Nephron (organoid): ENCODE results near the gene FTH1.

Experiments
- H3K27ac Mint-ChIP-seq, 3 experiments: 2 replicates each; pipeline ENCODE4 v1.8.0; 2020; ENCODE audit warnings: mixed read lengths in 3 of 3, mild to moderate bottlenecking in 2 of 3, moderate library complexity in 1 of 3
- H3K27me3 Mint-ChIP-seq: 2 replicates; pipeline ENCODE4 v1.8.0; 2021; ENCODE audit warnings: low read depth, mild to moderate bottlenecking, moderate library complexity, mixed read lengths
- H3K36me3 Mint-ChIP-seq: 2 replicates; pipeline ENCODE4 v1.8.0; 2020; ENCODE audit warnings: low read depth, mixed read lengths
- H3K4me1 Mint-ChIP-seq: 2 replicates; pipeline ENCODE4 v1.8.0; 2020; ENCODE audit warnings: mixed read lengths
- H3K4me3 Mint-ChIP-seq, 3 experiments: 2 replicates each; pipeline ENCODE4 v1.8.0; 2020; ENCODE audit warnings: mild to moderate bottlenecking in 3 of 3, mixed read lengths in 3 of 3, moderate library complexity in 2 of 3
- H3K9me3 Mint-ChIP-seq: 2 replicates; pipeline ENCODE4 v1.8.0; 2020; ENCODE audit warnings: mixed read lengths
- TF ChIP-seq, protein P1 (sequence below), 3 experiments: fragments of 200-600 bp; sonication (generic); IDR thresholded peaks; one replicate each; pipeline ENCODE4 v1.5.0; 2021; ENCODE audit warnings: antibody characterized with exemption in 3 of 3; ENCODE audit not compliant: unreplicated experiment in 3 of 3

FTH1 gene

DNA sequence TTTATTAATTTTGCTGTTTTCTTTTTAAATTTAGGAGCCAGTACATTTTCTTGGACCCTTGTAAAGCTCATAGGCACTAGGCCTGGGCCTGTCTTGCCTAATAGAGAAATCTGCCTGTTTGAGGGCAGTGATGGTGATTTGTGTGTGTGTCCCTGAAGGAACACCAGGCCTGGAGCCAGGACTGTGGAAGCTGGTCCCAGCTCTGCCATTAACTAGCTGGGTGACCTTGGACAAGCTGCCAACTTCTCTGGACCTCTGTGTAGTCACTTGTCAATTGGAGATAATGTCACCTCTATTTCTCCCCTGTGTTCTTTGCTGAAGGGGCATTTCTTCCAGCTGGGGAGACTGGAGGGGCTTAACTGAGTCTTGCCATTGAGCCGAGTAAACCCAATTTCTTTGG, 16.0 kb upstream of the FTH1 start:
- no peak overlapping the region for H3K27ac Mint-ChIP-seq
- TF ChIP-seq, protein P1, sequence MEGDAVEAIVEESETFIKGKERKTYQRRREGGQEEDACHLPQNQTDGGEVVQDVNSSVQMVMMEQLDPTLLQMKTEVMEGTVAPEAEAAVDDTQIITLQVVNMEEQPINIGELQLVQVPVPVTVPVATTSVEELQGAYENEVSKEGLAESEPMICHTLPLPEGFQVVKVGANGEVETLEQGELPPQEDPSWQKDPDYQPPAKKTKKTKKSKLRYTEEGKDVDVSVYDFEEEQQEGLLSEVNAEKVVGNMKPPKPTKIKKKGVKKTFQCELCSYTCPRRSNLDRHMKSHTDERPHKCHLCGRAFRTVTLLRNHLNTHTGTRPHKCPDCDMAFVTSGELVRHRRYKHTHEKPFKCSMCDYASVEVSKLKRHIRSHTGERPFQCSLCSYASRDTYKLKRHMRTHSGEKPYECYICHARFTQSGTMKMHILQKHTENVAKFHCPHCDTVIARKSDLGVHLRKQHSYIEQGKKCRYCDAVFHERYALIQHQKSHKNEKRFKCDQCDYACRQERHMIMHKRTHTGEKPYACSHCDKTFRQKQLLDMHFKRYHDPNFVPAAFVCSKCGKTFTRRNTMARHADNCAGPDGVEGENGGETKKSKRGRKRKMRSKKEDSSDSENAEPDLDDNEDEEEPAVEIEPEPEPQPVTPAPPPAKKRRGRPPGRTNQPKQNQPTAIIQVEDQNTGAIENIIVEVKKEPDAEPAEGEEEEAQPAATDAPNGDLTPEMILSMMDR (IDR thresholded peaks at IDR 0.05; ENCODE audit: unreplicated experiment in 3 of 3), result no peak
- peaks cover 15% of the 10 kb centered on the region for H3K4me1 Mint-ChIP-seq
- H3K4me3 Mint-ChIP-seq, result no peak overlapping the region
- H3K27me3 Mint-ChIP-seq, result peaks cover 9% of the 10 kb centered on the region
- H3K36me3 Mint-ChIP-seq, result peaks cover 12% of the 10 kb centered on the region
- H3K9me3 Mint-ChIP-seq, result peaks cover 22% of the 10 kb centered on the region

DNA sequence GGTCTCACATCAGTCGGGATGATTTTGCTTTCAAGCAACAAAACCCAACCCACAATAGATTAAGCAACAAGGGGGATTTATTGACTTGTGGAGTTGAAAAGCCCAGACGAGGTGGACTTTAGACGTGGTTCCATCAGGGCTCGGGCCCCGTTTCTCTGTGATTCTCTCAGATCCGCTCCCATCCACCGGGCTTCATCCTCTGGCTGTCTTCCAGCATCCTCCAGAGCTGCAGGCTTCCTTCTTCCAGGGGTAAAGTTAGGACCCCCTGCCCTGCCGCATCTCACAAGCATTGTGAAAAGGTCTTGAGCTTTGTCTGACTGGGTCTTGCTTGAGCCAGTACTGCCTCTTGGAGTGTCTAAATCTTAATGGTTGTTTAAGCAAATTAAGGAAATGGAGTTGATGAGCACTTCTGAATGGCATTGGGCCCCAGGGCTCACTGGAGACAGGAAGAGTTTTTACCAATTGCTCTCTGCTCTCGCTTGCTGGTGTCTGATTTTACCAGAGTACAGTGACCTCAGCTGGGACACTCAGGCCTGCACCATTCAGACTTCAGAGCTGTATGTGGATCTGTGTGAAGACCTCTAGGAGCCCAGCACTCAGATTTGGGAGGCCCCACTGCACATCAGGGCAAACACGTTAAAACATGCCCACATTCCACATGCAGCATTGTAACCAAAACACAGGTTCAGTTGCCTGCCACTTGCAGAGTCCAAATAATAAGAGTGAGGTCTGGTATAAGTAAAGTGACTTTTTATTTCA, 13.5 kb upstream of the FTH1 start:
- H3K27me3 Mint-ChIP-seq, result peaks cover 9% of the 10 kb centered on the region
- H3K9me3 Mint-ChIP-seq, result peaks cover 4% of the 10 kb centered on the region
- H3K36me3 Mint-ChIP-seq, result peaks cover under 1% of the 10 kb centered on the region
- no peak overlapping the region for H3K4me3 Mint-ChIP-seq
- peaks cover 31% of the 10 kb centered on the region for H3K4me1 Mint-ChIP-seq
- H3K27ac Mint-ChIP-seq, result peak overlapping the region in 2 of 3 experiments; percentile 45 to 64
- TF ChIP-seq, protein P1 (IDR thresholded peaks at IDR 0.05; ENCODE audit: unreplicated experiment in 3 of 3), result no peak

DNA sequence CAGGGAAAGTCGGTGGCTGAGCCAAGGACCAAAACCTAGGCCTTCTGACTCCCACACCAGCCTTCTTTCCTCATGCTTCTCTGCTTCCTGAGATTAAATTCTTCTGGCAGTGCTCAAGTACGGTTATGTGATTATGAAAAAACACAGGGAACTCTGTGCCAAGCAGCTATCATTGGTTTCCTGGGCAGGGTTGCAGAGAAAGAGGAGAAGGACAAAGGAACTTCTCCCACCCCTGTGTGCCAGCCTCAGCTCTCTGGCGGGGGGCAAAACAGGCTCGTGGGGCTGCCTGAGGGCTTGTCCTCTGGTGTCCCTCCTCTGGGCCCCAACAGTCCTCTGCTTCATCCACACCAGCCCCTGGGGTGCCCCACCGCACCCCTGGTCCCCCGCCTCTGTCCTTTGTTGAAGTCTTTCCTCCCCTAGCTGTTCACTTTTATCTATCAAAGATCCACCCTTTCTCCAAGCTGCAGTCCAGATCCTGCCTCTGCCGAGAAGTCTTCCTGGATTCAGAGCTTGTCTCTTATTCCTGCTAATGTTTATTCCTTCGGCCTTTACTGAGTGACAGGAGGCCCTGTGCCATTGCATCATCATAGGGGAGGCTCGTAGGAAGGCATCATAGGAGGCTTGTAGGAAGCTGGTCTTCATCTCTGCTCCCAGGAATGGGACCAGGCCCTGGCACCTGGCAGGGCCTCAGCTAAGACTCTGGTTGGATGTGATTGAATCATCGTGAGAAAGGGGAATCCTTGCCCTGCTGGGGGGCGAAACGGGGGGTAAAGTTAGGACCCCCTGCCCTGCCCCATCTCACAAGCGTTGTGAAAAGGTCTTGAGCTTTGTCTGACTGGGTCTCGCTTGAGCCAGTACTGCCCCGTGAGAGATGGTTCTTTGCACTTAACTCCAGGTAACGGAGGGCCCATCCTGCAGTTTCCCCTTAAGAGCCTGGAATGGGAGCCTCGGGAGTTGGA, 11.5 kb upstream of the FTH1 start:
- Mint-ChIP-seq H3K9me3 (no peaks in the 10 kb centered on the region), H3K27ac (peak overlapping the region in 2 of 3 experiments; percentile 58 to 84), H3K4me3 (no peak overlapping the region), H3K4me1 (peaks cover 45% of the 10 kb centered on the region), H3K36me3 (no peaks in the 10 kb centered on the region), H3K27me3 (peaks cover 9% of the 10 kb centered on the region)
- TF ChIP-seq, protein P1 (IDR thresholded peaks at IDR 0.05; ENCODE audit: unreplicated experiment in 3 of 3), result no peak

DNA sequence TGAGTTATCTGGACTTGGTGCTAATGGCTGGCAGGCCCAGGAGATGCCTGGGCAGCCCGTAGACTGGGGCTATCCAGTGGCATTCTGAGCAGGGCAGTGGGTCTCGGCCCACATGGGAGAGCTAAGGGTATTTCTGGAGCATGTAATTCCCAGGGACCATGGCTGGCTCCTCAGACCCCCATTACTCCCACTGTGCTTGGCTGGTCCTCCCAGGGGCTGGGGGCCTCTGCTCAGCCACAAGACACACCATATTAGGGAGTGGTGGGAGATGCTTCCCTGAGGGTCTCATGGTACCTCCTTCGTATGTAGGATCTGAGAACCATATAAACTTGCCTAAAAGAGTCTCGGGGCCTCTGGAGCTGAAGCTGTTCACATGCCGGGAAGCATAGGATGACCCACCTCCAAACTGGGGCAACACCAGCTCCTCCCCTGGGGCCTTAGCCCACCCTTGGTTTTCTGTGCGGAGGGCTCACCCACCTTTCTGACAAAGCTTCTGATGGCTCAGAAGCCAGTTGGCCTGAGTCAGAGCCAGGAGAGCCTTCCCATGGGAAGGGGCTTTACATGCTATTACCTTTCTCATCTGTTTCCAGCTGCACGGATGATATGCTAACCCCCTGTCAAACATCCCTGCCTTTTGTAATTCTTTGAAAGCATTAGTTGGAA, 9.5 kb upstream of the FTH1 start:
- Mint-ChIP-seq H3K4me1 (peaks cover 64% of the 10 kb centered on the region), H3K36me3 (no peaks in the 10 kb centered on the region), H3K27me3 (peaks cover 9% of the 10 kb centered on the region), H3K4me3 (no peak overlapping the region), H3K27ac (peak overlapping the region; percentile 42 to 97 (median 79)), H3K9me3 (no peaks in the 10 kb centered on the region)
- TF ChIP-seq, protein P1 (IDR thresholded peaks at IDR 0.05; ENCODE audit: unreplicated experiment in 3 of 3), result no peak

DNA sequence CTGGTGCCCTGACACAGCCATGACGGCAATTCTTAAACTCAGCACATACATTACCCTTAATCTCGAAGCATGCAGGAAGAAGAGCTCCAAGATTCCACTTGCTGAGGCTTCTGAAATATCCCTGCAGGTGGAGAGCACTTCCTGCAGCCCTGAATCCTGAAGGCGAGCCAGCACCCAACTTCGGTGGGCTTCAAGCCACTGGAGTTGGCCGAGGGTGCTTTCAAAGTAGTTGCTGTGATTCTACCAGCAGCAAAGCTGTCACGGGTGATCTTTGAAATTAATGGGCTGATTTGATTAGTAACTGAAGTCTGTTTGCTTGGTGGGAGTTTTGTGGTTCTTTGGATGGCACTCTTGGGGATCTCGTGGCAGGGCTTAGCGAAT, 9.0 kb upstream of the FTH1 start:
- Mint-ChIP-seq H3K4me3 (no peak overlapping the region), H3K27ac (peak overlapping the region; percentile 23 to 97 (median 42)), H3K27me3 (peaks cover 9% of the 10 kb centered on the region), H3K9me3 (no peaks in the 10 kb centered on the region), H3K4me1 (peaks cover 69% of the 10 kb centered on the region), H3K36me3 (no peaks in the 10 kb centered on the region)
- TF ChIP-seq, protein P1 (IDR thresholded peaks at IDR 0.05; ENCODE audit: unreplicated experiment in 3 of 3), result no peak
